Measurements from ENCODE around the gene POMC.

GRCh38 chr2:25169073-25169470 is 692 bp upstream of the POMC start:
- TF ChIP-seq, protein P1, sequence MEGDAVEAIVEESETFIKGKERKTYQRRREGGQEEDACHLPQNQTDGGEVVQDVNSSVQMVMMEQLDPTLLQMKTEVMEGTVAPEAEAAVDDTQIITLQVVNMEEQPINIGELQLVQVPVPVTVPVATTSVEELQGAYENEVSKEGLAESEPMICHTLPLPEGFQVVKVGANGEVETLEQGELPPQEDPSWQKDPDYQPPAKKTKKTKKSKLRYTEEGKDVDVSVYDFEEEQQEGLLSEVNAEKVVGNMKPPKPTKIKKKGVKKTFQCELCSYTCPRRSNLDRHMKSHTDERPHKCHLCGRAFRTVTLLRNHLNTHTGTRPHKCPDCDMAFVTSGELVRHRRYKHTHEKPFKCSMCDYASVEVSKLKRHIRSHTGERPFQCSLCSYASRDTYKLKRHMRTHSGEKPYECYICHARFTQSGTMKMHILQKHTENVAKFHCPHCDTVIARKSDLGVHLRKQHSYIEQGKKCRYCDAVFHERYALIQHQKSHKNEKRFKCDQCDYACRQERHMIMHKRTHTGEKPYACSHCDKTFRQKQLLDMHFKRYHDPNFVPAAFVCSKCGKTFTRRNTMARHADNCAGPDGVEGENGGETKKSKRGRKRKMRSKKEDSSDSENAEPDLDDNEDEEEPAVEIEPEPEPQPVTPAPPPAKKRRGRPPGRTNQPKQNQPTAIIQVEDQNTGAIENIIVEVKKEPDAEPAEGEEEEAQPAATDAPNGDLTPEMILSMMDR (conservative IDR thresholded peaks at IDR 0.05; ENCODE audit: low read length), result no peak
- TF ChIP-seq EZH2phosphoT487 (IDR thresholded peaks at IDR 0.05; ENCODE audit: borderline replicate concordance), result no peak

All from Loucy (cell line).